OCI-LY3 (cell line): ENCODE data around the gene INAFM2.

Experiments
- EZH2phosphoT487 ChIP-seq: fragments of 200-600 bp; shearing (Covaris generic); IDR thresholded peaks from 2 replicates; pipeline ENCODE4 v1.6.1; 2018; ENCODE audit warnings: antibody characterized with exemption, mixed run types, low read depth
- TF ChIP-seq, protein P1 (sequence below): fragments of 200-600, 300-600 bp; sonication (generic); IDR thresholded peaks from 2 replicates; pipeline ENCODE4 v1.5.1; 2014; ENCODE audit warnings: antibody characterized with exemption, low read length, low read depth

- TF ChIP-seq, protein P1, sequence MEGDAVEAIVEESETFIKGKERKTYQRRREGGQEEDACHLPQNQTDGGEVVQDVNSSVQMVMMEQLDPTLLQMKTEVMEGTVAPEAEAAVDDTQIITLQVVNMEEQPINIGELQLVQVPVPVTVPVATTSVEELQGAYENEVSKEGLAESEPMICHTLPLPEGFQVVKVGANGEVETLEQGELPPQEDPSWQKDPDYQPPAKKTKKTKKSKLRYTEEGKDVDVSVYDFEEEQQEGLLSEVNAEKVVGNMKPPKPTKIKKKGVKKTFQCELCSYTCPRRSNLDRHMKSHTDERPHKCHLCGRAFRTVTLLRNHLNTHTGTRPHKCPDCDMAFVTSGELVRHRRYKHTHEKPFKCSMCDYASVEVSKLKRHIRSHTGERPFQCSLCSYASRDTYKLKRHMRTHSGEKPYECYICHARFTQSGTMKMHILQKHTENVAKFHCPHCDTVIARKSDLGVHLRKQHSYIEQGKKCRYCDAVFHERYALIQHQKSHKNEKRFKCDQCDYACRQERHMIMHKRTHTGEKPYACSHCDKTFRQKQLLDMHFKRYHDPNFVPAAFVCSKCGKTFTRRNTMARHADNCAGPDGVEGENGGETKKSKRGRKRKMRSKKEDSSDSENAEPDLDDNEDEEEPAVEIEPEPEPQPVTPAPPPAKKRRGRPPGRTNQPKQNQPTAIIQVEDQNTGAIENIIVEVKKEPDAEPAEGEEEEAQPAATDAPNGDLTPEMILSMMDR, result no peak
- TF ChIP-seq EZH2phosphoT487, result no peak
These were observed 8.1 kb downstream of the INAFM2 start for GRCh38 chr15:40331637-40332036.
